Mammary epithelial cell (primary cell): ENCODE data around the gene WNT9B.

Experiments used
- CTCF ChIP-seq, 2 donors: IDR thresholded peaks in 1 of 2; conservative IDR thresholded peaks in 1 of 2; 2 replicates each; pipeline ENCODE4 v1.5.1; 2011 to 2012; ENCODE audit warnings: inconsistent platforms in 2 of 2, low read length in 2 of 2, mild to moderate bottlenecking in 2 of 2, control low read depth in 1 of 2, low read depth in 1 of 2; ENCODE audit not compliant: insufficient read depth in 1 of 2; ENCODE audit errors: extremely low read depth in 1 of 2
- EZH2 ChIP-seq: IDR thresholded peaks from 2 replicates; pipeline ENCODE4 v1.6.1; 2012; ENCODE audit warnings: low read length, inconsistent platforms, borderline replicate concordance

GRCh38 chr17:46898364-46898763 is 47.0 kb downstream of the WNT9B start:
- TF ChIP-seq CTCF (conservative IDR thresholded peaks at IDR 0.05 in 1 of 2, IDR thresholded peaks at IDR 0.05 in 1 of 2; ENCODE audit: extremely low read depth in 1 of 2, insufficient read depth in 1 of 2, low read depth in 1 of 2, low read length in 2 of 2) (no peak), EZH2 (no peak)
